Upper lobe of left lung (tissue), 4 donors: ENCODE measurements around the gene SH3PXD2A.

ENCODE experiments used
- POLR2A ChIP-seq, 4 donors: fragments of 450-650 bp; IDR thresholded peaks; one replicate each; pipeline ENCODE4 v1.5.1; 2016 to 2017; ENCODE audit warnings: antibody characterized with exemption in 4 of 4, mild to moderate bottlenecking in 2 of 4
- POLR2AphosphoS5 ChIP-seq, 2 donors: sonication (generic); formaldehyde crosslinking; IDR thresholded peaks; one replicate each; pipeline ENCODE4 v1.5.1; 2017; ENCODE audit warnings: antibody characterized with exemption in 2 of 2
- TF ChIP-seq, protein P1 (sequence below), 6 experiments: fragments of 450-650 bp in 4 of 6; fragments of 200-600 bp in 2 of 6; sonication (generic) in 2 of 6; IDR thresholded peaks; one replicate each; pipeline ENCODE4 v1.5.1; 2016 to 2019; ENCODE audit warnings: antibody characterized with exemption in 6 of 6

DNA sequence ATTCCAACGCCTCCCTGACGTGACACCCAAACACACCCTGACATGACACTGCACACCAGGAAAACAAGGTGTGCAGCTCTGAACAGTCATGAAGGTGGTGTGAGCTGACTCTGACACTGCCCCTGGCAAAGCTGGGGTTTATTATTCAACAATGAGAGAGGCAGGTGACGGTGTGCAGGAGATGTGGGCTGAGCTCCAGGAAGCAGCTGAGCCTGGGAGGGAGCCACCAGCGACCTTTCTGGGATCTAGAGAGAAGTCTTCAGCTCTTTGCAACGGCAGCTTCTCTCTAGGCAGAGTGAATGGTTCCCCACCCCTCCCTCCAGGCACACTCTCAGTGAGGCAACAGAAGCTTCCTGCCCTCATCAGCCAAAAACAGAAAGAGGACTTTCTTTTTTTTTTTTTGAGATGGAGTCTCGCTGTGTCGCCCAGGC, 65.6 kb downstream of the SH3PXD2A start:
- TF ChIP-seq, protein P1, sequence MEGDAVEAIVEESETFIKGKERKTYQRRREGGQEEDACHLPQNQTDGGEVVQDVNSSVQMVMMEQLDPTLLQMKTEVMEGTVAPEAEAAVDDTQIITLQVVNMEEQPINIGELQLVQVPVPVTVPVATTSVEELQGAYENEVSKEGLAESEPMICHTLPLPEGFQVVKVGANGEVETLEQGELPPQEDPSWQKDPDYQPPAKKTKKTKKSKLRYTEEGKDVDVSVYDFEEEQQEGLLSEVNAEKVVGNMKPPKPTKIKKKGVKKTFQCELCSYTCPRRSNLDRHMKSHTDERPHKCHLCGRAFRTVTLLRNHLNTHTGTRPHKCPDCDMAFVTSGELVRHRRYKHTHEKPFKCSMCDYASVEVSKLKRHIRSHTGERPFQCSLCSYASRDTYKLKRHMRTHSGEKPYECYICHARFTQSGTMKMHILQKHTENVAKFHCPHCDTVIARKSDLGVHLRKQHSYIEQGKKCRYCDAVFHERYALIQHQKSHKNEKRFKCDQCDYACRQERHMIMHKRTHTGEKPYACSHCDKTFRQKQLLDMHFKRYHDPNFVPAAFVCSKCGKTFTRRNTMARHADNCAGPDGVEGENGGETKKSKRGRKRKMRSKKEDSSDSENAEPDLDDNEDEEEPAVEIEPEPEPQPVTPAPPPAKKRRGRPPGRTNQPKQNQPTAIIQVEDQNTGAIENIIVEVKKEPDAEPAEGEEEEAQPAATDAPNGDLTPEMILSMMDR (IDR thresholded peaks at IDR 0.05) = no peak
- TF ChIP-seq POLR2AphosphoS5 (IDR thresholded peaks at IDR 0.05) (no peak), POLR2A (IDR thresholded peaks at IDR 0.05) (no peak)
